Liver (tissue), 3 donors: ENCODE results near the gene CBFA2T3.

ENCODE experiments used
- CTCF ChIP-seq: fragments of 150-350 bp; IDR thresholded peaks from 2 replicates; pipeline ENCODE4 v1.5.1; 2017; ENCODE audit warnings: improper control_type of control experiment, low read depth, low read length; ENCODE audit not compliant: missing input control
- EGR1 ChIP-seq, 2 donors: IDR thresholded peaks; 2 replicates each; pipeline ENCODE4 v1.6.1; 2016 to 2018; ENCODE audit warnings: antibody characterized with exemption in 2 of 2, low read depth in 2 of 2
- GABPA ChIP-seq, 2 donors: IDR thresholded peaks in 1 of 2; conservative IDR thresholded peaks in 1 of 2; 2 replicates each; pipeline ENCODE4 v1.6.1; 2016; ENCODE audit warnings: antibody characterized with exemption in 2 of 2, mild to moderate bottlenecking in 1 of 2, moderate library complexity in 1 of 2
- JUND ChIP-seq, 2 donors: IDR thresholded peaks; 2 replicates each; pipeline ENCODE4 v1.6.1; 2016; ENCODE audit warnings: antibody characterized with exemption in 2 of 2
- RXRA ChIP-seq, 2 donors: IDR thresholded peaks; 2 replicates each; pipeline ENCODE4 v1.6.1; 2017 to 2018; ENCODE audit warnings: antibody characterized with exemption in 2 of 2, mild to moderate bottlenecking in 1 of 2
- SP1 ChIP-seq: IDR thresholded peaks from 2 replicates; pipeline ENCODE4 v1.6.1; 2018; ENCODE audit warnings: antibody characterized with exemption, mild to moderate bottlenecking
- TAF1 ChIP-seq: conservative IDR thresholded peaks from 2 replicates; pipeline ENCODE4 v1.6.1; 2016; ENCODE audit warnings: antibody characterized with exemption, mild to moderate bottlenecking
- YY1 ChIP-seq: IDR thresholded peaks from 2 replicates; pipeline ENCODE4 v1.6.1; 2016; ENCODE audit warnings: antibody characterized with exemption, mild to moderate bottlenecking
- TF ChIP-seq, protein P1 (sequence below): IDR thresholded peaks from 2 replicates; pipeline ENCODE4 v1.6.1; 2016; ENCODE audit warnings: antibody characterized with exemption
- TF ChIP-seq, protein P2 (sequence below): IDR thresholded peaks from 2 replicates; pipeline ENCODE4 v1.6.1; 2016; ENCODE audit warnings: antibody characterized with exemption
- TF ChIP-seq, protein P3 (sequence below): IDR thresholded peaks from 2 replicates; pipeline ENCODE4 v1.6.1; 2016; ENCODE audit warnings: antibody characterized with exemption, mild to moderate bottlenecking
- donor health status: healthy.
- donor health status: healthy.

DNA sequence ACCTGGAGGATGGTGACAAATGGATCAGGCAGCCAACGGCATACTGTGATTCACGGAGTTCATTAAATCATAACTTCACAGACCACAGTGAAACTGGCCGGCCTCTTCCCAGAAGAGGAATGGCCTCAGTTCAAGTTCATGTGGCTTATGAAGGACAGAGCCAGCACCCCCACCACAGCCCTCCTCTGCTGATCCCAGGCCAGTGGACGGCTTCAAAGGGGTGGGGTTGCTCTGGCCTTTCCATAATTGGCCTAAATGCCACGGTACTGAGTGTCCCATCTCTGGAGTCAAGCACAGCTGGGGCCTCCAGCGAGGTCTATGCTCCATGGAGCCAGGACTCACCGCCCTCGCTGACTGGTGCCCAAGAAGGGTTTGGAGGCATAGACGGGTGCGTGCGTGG, 141.6 kb downstream of the CBFA2T3 start:
- no peak for TF ChIP-seq CTCF
- no peak for TF ChIP-seq TAF1
- no peak for TF ChIP-seq SP1
- TF ChIP-seq YY1: no peak
- TF ChIP-seq, protein P1, sequence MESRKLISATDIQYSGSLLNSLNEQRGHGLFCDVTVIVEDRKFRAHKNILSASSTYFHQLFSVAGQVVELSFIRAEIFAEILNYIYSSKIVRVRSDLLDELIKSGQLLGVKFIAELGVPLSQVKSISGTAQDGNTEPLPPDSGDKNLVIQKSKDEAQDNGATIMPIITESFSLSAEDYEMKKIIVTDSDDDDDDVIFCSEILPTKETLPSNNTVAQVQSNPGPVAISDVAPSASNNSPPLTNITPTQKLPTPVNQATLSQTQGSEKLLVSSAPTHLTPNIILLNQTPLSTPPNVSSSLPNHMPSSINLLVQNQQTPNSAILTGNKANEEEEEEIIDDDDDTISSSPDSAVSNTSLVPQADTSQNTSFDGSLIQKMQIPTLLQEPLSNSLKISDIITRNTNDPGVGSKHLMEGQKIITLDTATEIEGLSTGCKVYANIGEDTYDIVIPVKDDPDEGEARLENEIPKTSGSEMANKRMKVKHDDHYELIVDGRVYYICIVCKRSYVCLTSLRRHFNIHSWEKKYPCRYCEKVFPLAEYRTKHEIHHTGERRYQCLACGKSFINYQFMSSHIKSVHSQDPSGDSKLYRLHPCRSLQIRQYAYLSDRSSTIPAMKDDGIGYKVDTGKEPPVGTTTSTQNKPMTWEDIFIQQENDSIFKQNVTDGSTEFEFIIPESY: no peak
- TF ChIP-seq GABPA (IDR thresholded peaks at IDR 0.05 in 1 of 2, conservative IDR thresholded peaks at IDR 0.05 in 1 of 2): no peak
- TF ChIP-seq, protein P2, sequence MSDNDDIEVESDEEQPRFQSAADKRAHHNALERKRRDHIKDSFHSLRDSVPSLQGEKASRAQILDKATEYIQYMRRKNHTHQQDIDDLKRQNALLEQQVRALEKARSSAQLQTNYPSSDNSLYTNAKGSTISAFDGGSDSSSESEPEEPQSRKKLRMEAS: no peak
- TF ChIP-seq EGR1 (IDR thresholded peaks at IDR 0.05; ENCODE audit: low read depth in 2 of 2): no peak
- TF ChIP-seq, protein P3, sequence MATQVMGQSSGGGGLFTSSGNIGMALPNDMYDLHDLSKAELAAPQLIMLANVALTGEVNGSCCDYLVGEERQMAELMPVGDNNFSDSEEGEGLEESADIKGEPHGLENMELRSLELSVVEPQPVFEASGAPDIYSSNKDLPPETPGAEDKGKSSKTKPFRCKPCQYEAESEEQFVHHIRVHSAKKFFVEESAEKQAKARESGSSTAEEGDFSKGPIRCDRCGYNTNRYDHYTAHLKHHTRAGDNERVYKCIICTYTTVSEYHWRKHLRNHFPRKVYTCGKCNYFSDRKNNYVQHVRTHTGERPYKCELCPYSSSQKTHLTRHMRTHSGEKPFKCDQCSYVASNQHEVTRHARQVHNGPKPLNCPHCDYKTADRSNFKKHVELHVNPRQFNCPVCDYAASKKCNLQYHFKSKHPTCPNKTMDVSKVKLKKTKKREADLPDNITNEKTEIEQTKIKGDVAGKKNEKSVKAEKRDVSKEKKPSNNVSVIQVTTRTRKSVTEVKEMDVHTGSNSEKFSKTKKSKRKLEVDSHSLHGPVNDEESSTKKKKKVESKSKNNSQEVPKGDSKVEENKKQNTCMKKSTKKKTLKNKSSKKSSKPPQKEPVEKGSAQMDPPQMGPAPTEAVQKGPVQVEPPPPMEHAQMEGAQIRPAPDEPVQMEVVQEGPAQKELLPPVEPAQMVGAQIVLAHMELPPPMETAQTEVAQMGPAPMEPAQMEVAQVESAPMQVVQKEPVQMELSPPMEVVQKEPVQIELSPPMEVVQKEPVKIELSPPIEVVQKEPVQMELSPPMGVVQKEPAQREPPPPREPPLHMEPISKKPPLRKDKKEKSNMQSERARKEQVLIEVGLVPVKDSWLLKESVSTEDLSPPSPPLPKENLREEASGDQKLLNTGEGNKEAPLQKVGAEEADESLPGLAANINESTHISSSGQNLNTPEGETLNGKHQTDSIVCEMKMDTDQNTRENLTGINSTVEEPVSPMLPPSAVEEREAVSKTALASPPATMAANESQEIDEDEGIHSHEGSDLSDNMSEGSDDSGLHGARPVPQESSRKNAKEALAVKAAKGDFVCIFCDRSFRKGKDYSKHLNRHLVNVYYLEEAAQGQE: no peak
- no peak for TF ChIP-seq JUND (IDR thresholded peaks at IDR 0.05)
- no peak for TF ChIP-seq RXRA (IDR thresholded peaks at IDR 0.05)
